ENCODE results near the gene ANGPTL2.

DNA sequence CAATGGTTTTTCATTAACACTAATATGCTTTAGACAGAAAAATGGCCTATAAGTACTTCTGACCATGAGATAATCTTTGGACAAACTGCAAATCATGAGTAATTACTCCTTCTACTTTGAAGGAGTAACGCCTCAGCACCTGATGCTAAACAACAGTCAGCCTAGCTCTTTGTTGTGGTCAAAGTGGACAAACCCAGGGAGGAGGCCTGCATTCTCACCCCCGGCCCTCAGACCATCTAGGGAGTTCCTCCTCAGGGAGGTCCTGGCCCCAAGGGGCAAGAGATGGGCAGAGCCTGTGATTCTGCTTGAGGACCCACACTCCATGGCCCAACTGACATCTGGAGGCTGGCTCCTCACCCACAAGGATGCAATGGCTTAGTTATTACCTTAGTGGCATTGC is 48.2 kb upstream of the ANGPTL2 start:
- TF ChIP-seq, protein P1, sequence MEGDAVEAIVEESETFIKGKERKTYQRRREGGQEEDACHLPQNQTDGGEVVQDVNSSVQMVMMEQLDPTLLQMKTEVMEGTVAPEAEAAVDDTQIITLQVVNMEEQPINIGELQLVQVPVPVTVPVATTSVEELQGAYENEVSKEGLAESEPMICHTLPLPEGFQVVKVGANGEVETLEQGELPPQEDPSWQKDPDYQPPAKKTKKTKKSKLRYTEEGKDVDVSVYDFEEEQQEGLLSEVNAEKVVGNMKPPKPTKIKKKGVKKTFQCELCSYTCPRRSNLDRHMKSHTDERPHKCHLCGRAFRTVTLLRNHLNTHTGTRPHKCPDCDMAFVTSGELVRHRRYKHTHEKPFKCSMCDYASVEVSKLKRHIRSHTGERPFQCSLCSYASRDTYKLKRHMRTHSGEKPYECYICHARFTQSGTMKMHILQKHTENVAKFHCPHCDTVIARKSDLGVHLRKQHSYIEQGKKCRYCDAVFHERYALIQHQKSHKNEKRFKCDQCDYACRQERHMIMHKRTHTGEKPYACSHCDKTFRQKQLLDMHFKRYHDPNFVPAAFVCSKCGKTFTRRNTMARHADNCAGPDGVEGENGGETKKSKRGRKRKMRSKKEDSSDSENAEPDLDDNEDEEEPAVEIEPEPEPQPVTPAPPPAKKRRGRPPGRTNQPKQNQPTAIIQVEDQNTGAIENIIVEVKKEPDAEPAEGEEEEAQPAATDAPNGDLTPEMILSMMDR (IDR thresholded peaks at IDR 0.05), result no peak
- TF ChIP-seq POLR2AphosphoS5 (IDR thresholded peaks at IDR 0.05) (no peak), POLR2A (IDR thresholded peaks at IDR 0.05) (no peak), EP300 (IDR thresholded peaks at IDR 0.05) (no peak)
